Measurements from ENCODE around the gene SEC61A2.
"Not testable (repeated sequence)": the region's sequence is repeated elsewhere in the genome, so short reads cannot be mapped to it uniquely, and the experiment has no call there.

Gene SEC61A2

DNA sequence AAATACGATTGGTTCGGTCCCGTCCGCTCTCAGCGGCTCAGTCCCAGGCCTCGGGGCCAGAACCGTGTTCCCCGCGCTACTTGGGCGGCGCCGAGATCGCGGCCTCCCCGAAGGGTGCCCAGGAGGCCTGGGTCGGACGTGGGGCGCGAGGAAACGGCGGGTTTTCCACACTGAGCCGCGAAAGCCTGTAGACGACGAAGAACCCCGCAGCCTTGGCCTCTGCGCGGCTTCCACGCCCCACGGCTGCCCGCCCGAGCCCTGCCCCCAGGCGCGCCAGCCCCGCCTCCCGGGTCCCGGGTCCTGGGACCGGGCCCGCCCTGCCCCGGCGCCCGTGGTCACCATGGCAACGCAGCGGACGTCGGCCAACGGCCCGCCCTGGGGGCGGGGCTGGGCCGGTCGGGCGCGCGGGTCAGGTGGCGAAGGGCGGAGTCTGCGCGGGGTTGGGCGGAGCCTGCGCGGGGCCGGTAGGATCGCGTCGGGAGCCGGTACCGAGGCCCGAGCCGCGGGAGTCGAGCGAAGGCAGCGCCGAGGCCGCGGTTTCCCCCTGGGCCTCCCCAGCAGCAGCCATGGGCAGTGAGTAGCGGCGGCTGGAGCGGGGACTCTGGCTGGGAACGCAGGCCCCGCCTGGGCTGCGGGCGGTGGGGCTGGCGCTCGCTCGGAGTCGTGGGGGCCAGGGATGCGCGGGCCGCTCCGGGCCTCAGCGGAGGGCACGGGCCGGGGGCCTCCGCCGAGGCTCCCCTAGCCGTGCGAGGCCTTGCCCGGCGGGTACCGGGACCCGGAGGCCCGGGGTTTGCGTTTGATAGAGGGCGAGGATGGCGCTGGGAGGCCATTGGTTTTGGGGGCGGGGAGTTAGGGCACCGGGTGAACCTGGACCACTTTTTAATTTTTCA, at the start of gene SEC61A2:
TSS of gene SEC61A2 (plus strand) at position 456 of the 890 bp plus-strand sequence. CDS start at position 567, 111 bp downstream.
- peak; percentile 95 for DNase-seq (ENCODE audit: low read depth in 1 of 2, low spot score in 1 of 2)

DNA sequence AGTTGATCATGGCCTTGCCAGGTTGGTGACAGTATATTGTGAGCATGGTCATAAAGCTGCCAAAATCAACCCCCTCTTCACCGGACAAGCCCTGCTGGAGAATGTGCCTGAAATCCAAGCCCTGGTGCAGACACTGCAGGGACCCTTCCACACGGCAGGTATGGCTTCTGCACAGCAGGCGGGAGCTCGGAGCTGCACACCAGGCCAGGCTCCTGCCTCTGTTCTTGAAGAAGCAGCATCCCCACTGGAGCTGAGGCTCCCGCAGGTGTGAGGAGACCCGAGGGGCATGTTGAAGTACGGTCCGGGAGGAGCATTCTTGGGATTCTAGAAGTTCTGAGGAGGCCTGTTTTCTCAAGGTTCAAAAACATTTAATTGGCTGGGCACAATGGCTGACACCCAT, 48.0 kb upstream of the SEC61A2 start:
- DNase-seq (ENCODE audit: low read depth in 1 of 2, low spot score in 1 of 2): no peak

DNA sequence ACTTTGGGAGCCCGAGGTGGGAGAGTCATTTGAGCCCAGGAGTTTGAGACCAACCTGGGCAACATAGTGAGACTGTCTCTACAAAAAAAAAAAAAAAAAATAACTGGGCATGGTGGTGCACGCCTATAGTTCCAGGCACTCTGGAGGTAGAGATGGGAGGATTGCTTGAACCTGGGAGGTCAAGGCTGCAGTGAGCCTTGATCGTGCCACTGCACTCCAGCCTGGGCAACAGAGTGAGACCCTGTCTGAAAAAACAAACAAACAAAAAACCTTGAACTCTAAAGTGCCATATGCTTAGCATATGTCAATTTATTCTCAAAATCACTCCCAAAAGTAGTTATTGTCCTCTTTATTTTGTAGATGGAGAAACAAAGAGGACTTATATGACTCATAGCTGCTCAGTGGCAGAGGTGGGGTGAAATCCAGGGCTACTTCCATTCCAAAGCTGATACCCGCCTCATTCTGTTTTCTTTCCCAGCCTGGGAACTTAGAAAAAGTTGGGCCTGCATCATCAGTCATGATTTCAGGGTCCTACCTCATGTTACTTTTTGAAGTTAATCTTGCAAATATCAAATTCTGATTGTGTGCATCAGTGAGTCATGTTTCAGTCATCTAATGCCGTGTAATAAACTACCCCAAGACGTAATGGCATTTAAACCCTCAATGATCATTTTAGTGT, 47.5 kb upstream of the SEC61A2 start:
- DNase-seq (ENCODE audit: low read depth in 1 of 2, low spot score in 1 of 2): no peak

DNA sequence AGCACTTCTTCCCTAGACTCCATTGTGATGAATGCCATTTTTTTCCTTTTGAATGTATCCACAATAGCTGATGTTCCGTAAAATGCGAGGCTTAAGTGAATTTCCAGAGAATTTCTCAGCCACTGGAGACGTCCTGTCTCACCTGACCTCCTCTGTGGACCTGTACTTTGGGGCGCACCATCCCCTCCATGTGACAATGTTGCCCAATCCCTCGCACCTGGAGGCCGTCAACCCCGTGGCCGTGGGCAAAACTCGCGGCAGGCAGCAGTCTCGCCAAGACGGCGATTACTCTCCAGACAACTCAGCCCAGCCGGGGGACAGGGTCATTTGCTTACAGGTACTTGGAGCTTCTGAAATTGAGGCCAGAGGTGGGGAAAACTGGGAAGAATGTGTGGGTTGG, 40.6 kb upstream of the SEC61A2 start:
- no peak for DNase-seq (ENCODE audit: low read depth in 1 of 2, low spot score in 1 of 2)

DNA sequence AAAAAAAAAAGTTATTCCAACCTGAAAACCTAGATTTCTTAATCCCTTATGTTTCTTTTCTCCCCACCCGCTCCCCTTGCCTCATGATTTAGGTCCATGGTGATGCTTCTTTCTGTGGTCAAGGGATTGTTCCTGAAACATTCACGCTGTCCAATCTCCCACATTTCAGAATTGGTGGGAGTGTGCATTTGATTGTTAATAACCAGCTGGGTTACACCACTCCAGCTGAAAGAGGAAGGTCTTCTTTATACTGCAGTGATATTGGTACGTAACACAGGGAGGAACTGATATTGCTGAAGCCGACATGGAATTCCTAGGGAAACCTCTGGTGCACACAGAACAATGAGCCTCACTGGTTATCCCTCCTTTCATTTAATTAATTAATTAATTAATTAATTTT, 38.1 kb upstream of the SEC61A2 start:
- no peak for DNase-seq (ENCODE audit: low read depth in 1 of 2, low spot score in 1 of 2)

DNA sequence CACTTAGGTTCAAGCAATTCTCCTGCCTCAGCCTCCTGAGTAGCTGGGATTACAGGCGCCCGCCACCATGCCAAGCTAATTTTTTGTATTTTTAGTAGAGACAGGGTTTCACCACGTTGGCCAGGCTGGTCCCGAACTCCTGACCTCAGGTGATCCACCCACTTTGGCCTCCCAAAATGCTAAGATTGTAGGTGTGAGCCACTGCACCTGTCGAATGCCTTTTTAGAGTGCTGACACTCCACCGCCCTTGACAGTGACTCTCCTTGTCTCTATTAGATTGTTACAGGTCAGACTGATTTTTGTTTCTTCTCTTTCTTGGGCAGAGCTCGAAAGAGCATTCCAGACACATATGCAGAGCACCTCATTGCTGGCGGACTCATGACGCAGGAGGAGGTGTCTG, 32.1 kb upstream of the SEC61A2 start:
- not testable (repeated sequence) for DNase-seq (ENCODE audit: low read depth in 1 of 2, low spot score in 1 of 2)

DNA sequence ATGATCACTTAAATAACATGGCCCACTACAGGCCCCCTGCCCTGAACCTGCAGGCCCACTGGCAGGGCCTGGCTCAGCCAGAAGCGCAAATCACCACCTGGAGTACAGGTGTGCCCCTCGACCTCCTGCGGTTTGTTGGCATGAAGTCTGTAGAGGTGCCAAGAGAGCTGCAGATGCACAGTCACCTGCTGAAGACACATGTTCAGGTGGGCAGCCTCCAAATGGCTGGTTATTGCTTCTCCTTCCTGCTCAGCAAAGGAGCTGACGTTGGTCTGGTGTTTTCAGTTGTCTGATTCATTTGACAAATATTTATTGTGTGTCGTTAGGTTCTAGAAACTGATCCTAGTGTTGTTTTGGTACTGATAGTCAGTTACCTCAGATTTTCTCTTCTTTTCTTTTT, 31.7 kb upstream of the SEC61A2 start:
- DNase-seq (ENCODE audit: low read depth in 1 of 2, low spot score in 1 of 2): no peak

DNA sequence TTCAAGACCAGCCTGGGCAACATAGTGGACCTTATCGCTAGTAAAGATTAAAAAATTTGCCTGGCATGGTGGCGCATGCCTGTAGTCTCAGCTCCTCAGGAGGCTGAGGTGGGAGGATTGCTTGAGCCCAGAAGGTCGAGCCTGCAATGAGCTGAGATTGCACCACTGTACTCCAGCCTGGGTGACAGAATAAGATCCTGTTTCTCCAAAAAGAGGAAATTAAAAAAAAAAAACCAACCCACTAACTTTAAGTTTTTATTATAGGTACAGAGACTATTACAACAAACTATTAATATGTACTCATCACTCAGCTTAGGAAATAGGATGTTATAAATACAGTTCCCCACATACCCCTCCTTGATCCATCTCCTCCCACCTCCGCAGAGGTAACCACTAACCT, 30.5 kb upstream of the SEC61A2 start:
- DNase-seq (ENCODE audit: low read depth in 1 of 2, low spot score in 1 of 2): no peak

DNA sequence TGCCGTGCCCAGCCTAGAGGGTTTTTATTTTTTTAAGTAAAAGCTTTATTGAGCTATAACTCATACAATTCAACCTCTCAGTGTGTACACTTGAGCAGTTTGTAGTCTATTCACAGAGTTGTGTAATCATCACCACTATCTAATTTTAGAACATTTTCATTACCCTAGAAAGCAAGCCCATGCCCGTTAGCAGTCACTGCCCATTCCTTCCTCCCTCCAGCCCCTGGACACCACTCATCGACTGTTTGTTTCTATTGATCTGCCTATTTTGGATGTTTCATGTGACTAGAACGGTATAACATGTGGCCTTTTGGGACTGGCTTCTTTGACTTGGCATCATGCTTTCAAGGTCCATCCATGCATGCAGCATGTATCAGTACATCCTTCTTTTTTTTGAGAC, 25.7 kb upstream of the SEC61A2 start:
- DNase-seq (ENCODE audit: low read depth in 1 of 2, low spot score in 1 of 2): no peak

DNA sequence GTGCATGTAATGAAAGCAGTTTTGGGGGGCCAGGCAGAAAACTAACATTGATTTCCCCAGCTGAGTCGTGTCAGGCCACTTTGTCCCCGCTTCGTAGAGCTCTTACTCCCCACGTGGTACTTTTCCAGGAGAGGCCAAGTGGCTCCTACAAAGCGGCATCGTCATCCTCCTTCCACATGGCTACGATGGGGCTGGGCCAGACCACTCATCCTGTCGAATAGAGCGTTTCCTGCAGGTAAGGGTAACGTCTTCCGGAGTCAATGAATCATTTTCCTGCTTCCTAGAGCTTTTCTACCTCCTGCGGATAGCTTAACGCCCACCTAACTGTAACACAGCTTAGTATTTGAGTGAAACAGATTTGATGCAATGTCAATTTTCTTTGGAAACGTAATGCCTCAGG, 21.7 kb upstream of the SEC61A2 start:
- no peak for DNase-seq (ENCODE audit: low read depth in 1 of 2, low spot score in 1 of 2)

DNA sequence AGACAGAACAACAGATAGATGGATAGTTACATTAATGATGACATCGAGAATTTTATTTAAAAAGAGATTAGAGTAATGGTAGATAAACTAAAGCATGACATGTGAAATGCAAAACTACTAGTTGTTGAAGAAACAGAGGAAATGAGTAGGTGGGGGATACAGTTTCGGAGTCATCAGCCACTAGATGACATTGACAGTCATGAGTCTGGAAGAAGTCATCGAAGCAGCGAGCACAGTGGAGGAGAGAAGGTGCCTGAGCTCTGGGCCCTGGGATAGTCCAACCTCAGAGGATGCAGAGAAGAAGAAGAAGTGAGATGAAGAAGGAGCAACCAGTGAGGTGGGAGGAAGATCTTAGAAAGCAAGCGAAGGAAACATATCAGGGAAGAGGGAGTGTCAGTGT, 20.2 kb upstream of the SEC61A2 start:
- DNase-seq (ENCODE audit: low read depth in 1 of 2, low spot score in 1 of 2): no peak

DNA sequence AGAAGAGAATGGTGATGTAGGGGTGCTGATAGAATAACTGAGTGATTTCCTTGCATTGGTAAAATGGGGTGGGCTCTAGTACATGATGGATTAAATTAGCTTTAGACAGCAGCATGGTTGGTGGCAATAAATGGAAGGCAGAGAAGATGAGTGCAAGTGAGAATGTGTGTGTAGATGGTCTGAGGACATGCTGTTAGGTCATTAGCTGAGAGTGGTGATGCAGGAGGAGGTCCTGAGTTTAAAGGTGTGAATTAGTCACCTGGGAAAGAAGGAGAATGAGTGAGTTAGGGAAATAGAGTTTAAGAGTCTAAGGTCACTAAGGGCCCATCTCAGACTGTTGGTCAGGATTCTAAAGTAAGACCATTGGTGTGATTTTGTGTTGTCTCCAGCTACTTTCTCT, 17.9 kb upstream of the SEC61A2 start:
- no peak for DNase-seq (ENCODE audit: low read depth in 1 of 2, low spot score in 1 of 2)

DNA sequence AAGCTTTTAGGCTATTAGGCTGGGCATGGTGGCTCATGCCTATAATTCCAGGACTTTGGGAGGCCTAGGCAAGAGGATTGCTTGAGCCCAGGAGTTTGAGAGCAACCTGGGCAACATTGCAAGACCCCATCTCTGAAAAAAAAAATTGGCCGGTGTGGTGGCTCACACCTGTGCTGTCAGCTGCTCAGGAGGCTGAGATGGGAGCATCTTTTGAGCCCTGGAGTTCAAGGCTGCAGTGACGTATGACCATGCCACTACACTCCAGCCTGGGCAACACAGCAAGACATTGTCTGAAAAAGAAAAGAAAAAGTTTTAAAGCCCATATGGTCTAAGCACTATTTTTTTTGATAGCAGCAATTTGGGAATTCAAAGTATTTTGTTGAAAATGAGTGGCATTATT, 15.8 kb upstream of the SEC61A2 start:
- no peak for DNase-seq (ENCODE audit: low read depth in 1 of 2, low spot score in 1 of 2)

DNA sequence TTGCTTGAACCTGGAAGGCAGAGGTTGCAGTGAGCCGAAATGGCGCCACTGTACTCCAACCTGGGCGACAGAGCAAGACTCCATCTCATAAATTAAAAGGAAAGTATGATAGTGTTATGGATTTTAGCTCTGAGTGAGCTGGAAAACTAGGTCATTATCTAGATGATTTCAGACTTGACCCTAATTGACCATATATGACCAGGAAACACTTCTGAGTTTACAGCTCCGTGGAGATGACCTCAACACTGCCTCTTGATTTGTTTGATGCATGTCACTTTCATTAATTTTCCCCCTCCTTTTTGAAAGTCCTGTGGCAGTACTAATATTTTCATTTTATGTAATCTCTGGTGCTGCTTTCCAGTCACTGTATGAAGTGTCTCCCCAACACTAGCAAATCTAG, 7.8 kb upstream of the SEC61A2 start:
- no peak for DNase-seq (ENCODE audit: low read depth in 1 of 2, low spot score in 1 of 2)

DNA sequence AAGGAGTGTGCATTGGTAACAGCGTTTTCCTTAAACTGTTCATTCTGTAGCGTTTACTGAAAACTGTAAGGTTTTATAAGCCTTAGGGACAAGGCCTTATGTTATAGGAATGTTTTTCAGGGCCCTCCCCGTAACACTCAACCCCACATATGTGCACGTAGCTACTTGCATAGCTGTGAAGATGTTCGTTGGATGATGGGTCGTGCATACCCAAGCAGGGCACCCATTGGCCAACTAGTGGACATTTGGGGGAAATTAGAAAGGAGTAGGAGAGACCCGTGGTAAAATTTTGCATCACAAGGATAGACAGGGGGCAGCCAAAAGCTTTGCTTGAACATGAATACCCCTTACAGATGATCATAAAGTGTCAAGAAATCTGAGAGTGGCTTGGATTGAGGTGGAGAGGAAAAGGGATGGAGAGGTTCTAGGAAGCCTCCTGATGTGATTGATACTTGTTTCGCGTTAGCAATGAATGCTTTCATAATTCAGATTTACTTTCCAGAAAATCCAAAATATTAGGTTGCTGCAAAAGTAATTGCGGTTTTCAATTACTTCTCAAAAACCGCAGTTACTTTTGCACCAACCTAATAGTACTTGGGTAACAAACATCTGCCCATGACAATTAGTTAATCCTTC, 878 bp downstream of the SEC61A2 start:
- peak in 1 of 2 donors; percentile 21 for DNase-seq (ENCODE audit: low read depth in 1 of 2, low spot score in 1 of 2)

DNA sequence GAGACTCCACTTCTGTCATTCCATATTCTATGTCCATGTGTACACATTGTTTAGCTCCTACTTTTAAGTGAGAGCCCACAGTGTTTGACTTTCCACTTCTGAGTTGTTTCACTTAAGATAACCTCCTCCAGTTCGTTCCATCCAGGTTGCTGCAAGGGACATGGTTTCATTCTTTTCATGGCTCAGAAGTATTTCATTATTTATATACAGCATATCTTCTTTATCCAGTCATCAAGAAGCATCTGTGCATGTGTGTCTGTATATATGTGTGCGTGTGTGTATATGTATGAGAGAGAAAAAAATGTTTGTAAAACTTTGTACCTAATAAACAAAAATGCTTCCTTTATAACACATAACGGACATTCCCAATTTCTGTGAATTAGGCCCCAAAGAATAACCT, 6.2 kb downstream of the SEC61A2 start:
- DNase-seq (ENCODE audit: low read depth in 1 of 2, low spot score in 1 of 2): no peak

DNA sequence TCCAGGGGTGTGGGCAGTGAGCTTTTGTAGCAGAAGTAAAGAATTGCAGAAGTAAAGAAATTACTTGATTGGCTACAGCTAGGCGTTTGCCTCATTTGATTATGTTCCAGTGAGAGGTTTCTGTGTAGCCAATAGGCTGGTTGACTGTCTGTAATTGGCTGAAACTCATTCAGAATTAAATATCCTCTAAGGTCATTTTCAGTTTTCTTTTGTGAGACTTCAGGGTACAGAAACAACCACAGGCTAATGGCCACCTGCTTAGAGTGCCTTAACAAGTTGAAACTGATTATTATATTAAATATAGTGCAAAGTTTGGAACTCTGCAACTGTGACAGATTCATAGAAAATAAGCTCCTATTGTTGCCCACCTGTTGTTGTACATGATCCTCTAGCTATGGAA, 10.6 kb downstream of the SEC61A2 start:
- DNase-seq (ENCODE audit: low read depth in 1 of 2, low spot score in 1 of 2): no peak

DNA sequence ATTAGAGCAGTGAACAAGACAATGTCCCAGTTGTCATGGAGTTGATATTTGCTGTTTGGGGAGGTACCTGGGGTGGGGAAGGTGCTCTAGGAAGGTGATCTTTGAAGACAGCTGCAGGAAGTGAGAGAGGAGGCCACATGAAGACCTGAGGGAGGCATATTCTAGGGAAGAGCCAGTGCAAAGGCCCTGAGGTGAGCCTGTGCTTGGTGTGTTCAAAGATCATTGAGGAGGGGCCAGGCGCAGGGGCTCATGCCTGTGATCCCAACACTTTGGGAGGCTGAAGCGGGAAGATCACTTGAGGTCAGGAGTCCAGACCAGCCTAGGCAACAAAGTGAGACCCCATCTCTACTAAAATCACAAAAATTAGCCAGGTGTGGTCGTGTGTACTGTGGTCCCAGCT, 15.1 kb downstream of the SEC61A2 start:
- no peak for DNase-seq (ENCODE audit: low read depth in 1 of 2, low spot score in 1 of 2)

DNA sequence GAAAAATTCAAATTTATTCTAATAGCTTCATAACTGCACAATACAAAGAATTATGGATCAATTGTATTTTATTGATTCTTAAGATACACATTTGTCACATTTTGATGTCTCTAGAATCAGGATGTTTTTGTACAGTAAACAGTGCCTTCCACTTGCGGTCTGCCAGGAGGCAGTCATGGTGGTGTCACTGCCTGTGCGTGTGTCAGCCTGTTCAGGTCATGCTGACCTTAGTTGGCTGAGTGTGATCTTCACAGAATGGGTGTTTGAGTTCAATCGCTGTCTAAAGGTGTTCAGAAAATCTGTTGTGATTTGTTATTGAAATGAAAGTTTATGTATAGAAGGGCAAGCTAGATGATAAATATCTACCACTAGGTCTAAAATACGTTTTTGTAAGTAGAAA, 20.7 kb downstream of the SEC61A2 start:
- DNase-seq (ENCODE audit: low read depth in 1 of 2, low spot score in 1 of 2): no peak

DNA sequence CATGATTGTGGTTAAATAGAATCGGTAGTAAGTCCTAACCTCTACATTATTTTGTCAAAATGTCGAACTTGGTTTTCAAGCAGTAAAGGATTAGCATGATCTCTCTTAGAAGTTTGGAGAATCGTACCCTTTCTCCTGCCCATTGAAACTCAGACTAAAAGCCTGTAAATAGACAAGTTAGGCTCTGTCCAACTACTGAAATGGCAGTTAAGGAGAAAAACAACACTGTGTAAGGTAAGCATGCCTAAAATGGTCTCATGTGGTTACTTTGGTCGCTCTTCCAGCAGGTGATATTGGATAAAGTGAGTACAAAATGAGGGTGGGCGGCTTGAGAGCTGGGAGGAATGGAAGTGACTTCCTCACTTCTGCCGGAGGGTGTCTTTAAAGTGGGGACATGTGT, 25.0 kb downstream of the SEC61A2 start:
- DNase-seq (ENCODE audit: low read depth in 1 of 2, low spot score in 1 of 2): no peak

DNA sequence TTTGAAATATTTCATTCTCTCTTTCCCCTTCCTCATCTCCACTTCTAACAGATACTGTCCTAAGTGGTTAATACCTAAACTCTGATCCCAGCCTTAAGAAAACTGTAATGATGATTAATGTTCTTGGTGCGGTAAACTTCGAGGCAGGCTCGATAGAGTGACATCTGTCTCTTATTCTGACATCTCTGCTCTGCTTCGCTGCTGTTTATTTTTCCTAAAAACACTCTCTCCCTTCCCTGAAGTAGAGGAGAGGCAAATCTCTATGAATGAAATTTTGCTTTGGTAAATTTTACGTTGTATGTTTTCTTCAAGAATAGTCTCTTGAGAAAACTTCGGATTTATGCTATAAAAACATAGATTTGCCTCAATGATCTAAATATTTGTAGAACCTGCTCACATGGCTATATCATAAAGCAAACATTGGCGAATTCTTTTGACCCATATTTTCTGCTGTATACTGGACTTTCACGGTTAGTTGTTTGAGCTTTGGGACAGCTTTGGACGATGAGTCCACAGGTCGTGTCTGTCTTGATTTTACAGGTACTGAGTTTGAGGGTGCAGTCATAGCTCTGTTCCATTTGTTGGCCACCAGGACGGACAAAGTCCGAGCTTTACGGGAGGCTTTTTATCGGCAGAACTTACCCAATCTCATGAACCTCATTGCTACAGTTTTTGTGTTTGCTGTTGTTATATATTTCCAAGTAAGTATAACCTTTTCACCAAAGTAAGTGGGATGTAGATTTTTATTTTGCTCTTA, 27.1 kb downstream of the SEC61A2 start:
- DNase-seq (ENCODE audit: low read depth in 1 of 2, low spot score in 1 of 2): no peak
